HL-60 (cell line): ENCODE measurements around the gene IL22RA2.

Source experiments
- GABPA ChIP-seq: IDR thresholded peaks from 2 replicates; pipeline ENCODE4 v1.6.1; 2012; ENCODE audit warnings: low read depth
- POLR2AphosphoS5 ChIP-seq: IDR thresholded peaks from 2 replicates; pipeline ENCODE4 v1.6.1; 2012; ENCODE audit warnings: low read depth
- SPI1 ChIP-seq: IDR thresholded peaks from 2 replicates; pipeline ENCODE4 v1.6.1; 2012; ENCODE audit warnings: low read depth, mild to moderate bottlenecking, borderline replicate concordance
- TF ChIP-seq, protein P1 (sequence below): IDR thresholded peaks from one replicate; pipeline ENCODE4 v1.5.1; 2011; ENCODE audit warnings: low read length, control low read depth, inconsistent platforms; ENCODE audit not compliant: insufficient read depth

DNA sequence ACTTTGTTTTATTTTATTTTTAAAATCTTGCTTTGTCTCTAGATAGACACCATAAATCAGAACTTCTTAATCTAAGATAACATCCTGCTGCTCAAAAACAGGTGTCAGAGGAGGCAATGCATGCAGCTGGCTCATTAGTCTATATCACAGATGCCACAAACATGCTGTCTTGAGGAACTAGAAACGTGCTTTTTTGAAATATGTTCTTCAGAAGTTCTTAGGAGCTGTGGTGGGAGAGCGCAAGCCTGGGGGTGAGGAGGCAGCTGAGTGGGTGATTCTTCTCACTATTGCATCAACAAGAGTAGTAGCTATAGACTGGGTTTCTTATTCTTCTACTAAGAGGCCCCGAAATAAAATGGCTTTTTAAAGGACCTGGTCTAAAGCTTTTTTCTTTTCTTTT lies 23.4 kb downstream of the IL22RA2 start:
- TF ChIP-seq, protein P1, sequence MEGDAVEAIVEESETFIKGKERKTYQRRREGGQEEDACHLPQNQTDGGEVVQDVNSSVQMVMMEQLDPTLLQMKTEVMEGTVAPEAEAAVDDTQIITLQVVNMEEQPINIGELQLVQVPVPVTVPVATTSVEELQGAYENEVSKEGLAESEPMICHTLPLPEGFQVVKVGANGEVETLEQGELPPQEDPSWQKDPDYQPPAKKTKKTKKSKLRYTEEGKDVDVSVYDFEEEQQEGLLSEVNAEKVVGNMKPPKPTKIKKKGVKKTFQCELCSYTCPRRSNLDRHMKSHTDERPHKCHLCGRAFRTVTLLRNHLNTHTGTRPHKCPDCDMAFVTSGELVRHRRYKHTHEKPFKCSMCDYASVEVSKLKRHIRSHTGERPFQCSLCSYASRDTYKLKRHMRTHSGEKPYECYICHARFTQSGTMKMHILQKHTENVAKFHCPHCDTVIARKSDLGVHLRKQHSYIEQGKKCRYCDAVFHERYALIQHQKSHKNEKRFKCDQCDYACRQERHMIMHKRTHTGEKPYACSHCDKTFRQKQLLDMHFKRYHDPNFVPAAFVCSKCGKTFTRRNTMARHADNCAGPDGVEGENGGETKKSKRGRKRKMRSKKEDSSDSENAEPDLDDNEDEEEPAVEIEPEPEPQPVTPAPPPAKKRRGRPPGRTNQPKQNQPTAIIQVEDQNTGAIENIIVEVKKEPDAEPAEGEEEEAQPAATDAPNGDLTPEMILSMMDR: no peak
- TF ChIP-seq POLR2AphosphoS5 (no peak), GABPA (no peak), SPI1 (no peak)
